Progenitor cell of endocrine pancreas (in vitro differentiated cells): ENCODE data around the gene GRWD1. TPM values are rescaled to one million over a fixed set of nuclear protein-coding genes. Genes with fewer than 3 reads are reported as not detected.

Source experiments
- DNase-seq: peaks from one replicate; pipeline ENCODE4 v3.0.0; 2021; ENCODE audit warnings: low spot score; ENCODE audit not compliant: unreplicated experiment
- H3K27ac Mint-ChIP-seq: 2 replicates; pipeline ENCODE4 v1.8.0; 2021; ENCODE audit warnings: mild to moderate bottlenecking, moderate library complexity, mixed read lengths
- H3K27me3 Mint-ChIP-seq: 2 replicates; pipeline ENCODE4 v1.8.0; 2021; ENCODE audit warnings: mixed read lengths
- H3K36me3 Mint-ChIP-seq: 2 replicates; pipeline ENCODE4 v1.8.0; 2022; ENCODE audit warnings: mixed read lengths; ENCODE audit not compliant: insufficient read depth
- H3K4me1 Mint-ChIP-seq: 2 replicates; pipeline ENCODE4 v1.8.0; 2021; ENCODE audit warnings: low read depth, mixed read lengths
- H3K4me3 Mint-ChIP-seq: 2 replicates; pipeline ENCODE4 v1.8.0; 2021; ENCODE audit warnings: low read depth, mild to moderate bottlenecking, moderate library complexity, mixed read lengths
- H3K9me3 Mint-ChIP-seq: 2 replicates; pipeline ENCODE4 v1.8.0; 2021; ENCODE audit warnings: low read depth, mixed read lengths
- CTCF ChIP-seq: fragments of 200-600 bp; sonication (generic); IDR thresholded peaks from one replicate; pipeline ENCODE4 v1.5.0; 2021; ENCODE audit warnings: antibody characterized with exemption, mild to moderate bottlenecking; ENCODE audit not compliant: unreplicated experiment
- total RNA-seq: library from RNA; stranded (reverse); gene quantifications from 2 replicates; pipeline ENCODE4 v1.2.1, GENCODE V29; 2021

GRWD1 gene
- total RNA-seq, 1 donor from 2014 or later = 35.9 TPM

DNA sequence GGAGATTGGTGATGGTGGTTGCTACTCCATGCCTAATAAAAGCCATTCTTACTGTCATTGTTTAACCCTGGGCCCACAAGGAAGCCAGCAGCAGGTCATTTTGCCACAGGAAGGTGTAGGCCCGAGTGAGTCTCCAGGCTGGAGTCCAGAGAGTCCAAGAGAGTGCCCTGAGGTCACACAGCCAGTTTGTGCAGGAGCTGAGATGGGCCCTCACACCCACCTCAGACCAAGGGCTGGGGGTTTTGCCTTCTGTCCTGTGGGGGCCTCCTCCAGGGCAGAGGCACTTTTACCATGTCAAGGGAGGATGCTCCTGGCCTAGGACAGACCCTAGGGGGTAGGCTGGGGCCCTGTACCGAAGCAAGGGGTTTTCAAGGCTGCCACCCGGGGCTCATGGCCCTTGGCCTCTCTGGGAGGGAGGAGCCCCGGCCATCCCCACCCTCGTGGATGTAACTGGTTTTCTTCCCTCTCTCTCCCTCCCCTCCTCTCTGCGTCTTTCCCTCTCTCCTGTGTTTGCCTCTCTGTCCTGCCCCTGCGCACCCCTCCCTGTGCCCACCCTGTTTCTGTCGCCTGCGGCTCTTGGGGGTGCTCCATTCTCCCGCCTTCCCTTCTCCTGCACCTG, 31.4 kb downstream of the GRWD1 start:
- peaks cover 33% of the 10 kb centered on the region for H3K36me3 Mint-ChIP-seq
- no peaks in the 10 kb centered on the region for H3K9me3 Mint-ChIP-seq
- no peak overlapping the region for H3K4me3 Mint-ChIP-seq
- H3K27ac Mint-ChIP-seq = no peak overlapping the region
- no peaks in the 10 kb centered on the region for H3K4me1 Mint-ChIP-seq
- TF ChIP-seq CTCF = no peak
- no peaks in the 10 kb centered on the region for H3K27me3 Mint-ChIP-seq
- no peak for DNase-seq

GRCh38 chr19:48477698-48478338, 32.0 kb downstream of the GRWD1 start:
- no peak for DNase-seq
- no peaks in the 10 kb centered on the region for H3K4me1 Mint-ChIP-seq
- H3K27me3 Mint-ChIP-seq = no peaks in the 10 kb centered on the region
- H3K36me3 Mint-ChIP-seq = peaks cover 30% of the 10 kb centered on the region
- no peak for TF ChIP-seq CTCF
- no peaks in the 10 kb centered on the region for H3K9me3 Mint-ChIP-seq
- H3K4me3 Mint-ChIP-seq = no peak overlapping the region
- no peak overlapping the region for H3K27ac Mint-ChIP-seq

GRCh38 chr19:48478339-48479256, 32.8 kb downstream of the GRWD1 start:
- TF ChIP-seq CTCF = no peak
- peaks cover 27% of the 10 kb centered on the region for H3K36me3 Mint-ChIP-seq
- no peak overlapping the region for H3K27ac Mint-ChIP-seq
- no peaks in the 10 kb centered on the region for H3K9me3 Mint-ChIP-seq
- DNase-seq = no peak
- peaks cover 2% of the 10 kb centered on the region for H3K4me1 Mint-ChIP-seq
- no peaks in the 10 kb centered on the region for H3K27me3 Mint-ChIP-seq
- H3K4me3 Mint-ChIP-seq = no peak overlapping the region

DNA sequence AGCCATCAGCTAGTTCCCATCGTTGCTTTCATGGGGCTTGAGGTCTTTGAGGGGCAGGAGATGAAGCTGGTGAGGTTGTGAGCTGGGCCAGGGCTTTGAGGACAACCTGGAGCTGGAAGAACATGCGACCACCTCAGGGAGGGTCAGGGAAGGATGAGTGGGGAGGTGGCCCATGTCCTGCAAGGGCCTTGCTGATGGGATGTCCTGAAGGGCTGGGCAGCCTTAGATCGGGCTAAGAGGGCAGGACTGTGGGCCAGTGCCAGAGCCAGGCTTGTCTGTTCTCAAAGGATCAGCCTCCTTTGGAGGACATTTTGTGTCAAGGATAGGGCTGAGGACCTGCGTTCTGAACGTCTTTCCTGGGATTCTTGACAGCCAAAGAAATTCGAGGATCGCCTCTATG, 33.9 kb downstream of the GRWD1 start:
- no peak for TF ChIP-seq CTCF
- Mint-ChIP-seq H3K27me3 (no peaks in the 10 kb centered on the region), H3K27ac (peak overlapping the region; percentile 13), H3K9me3 (no peaks in the 10 kb centered on the region), H3K4me3 (no peak overlapping the region), H3K4me1 (peaks cover 4% of the 10 kb centered on the region), H3K36me3 (peaks cover 24% of the 10 kb centered on the region)
- no peak for DNase-seq

GRCh38 chr19:48480183-48480557, 34.4 kb downstream of the GRWD1 start:
- H3K9me3 Mint-ChIP-seq = no peaks in the 10 kb centered on the region
- no peak overlapping the region for H3K4me3 Mint-ChIP-seq
- no peak overlapping the region for H3K27ac Mint-ChIP-seq
- TF ChIP-seq CTCF = no peak
- peaks cover 23% of the 10 kb centered on the region for H3K36me3 Mint-ChIP-seq
- DNase-seq = no peak
- H3K4me1 Mint-ChIP-seq = peaks cover 4% of the 10 kb centered on the region
- no peaks in the 10 kb centered on the region for H3K27me3 Mint-ChIP-seq
